DMS 273 treated with DMSO at 0.1 percent for 48 hours (cell line): ENCODE measurements around the gene OPRM1.

Source experiments
- DNase-seq: peaks from one replicate; lab custom pipeline; 2025; lab: John Stamatoyannopoulos, UW

OPRM1 gene

GRCh38 chr6:154280521-154280920, 241.5 kb downstream of the OPRM1 start:
- DNase-seq: no peak

GRCh38 chr6:154284313-154284853, 245.3 kb downstream of the OPRM1 start:
- DNase-seq: no peak

GRCh38 chr6:154285826-154286225, 246.8 kb downstream of the OPRM1 start:
- DNase-seq: no peak

GRCh38 chr6:154289818-154290508, 250.9 kb downstream of the OPRM1 start:
- DNase-seq: no peak

- no peak for DNase-seq
Observed at GRCh38 chr6:154292066-154292465, 253.0 kb downstream of the OPRM1 start.

- no peak for DNase-seq
Observed at GRCh38 chr6:154292855-154293519, 253.9 kb downstream of the OPRM1 start.

GRCh38 chr6:154295733-154296132, 256.7 kb downstream of the OPRM1 start:
- DNase-seq: no peak
